Measurements from ENCODE around the gene ARMC2. TPM values are rescaled to one million over a fixed set of nuclear protein-coding genes. Genes with fewer than 3 reads are reported as not detected.

Gene ARMC2
- total RNA-seq, 1 donor from 2014 or later: 2.9 TPM

DNA sequence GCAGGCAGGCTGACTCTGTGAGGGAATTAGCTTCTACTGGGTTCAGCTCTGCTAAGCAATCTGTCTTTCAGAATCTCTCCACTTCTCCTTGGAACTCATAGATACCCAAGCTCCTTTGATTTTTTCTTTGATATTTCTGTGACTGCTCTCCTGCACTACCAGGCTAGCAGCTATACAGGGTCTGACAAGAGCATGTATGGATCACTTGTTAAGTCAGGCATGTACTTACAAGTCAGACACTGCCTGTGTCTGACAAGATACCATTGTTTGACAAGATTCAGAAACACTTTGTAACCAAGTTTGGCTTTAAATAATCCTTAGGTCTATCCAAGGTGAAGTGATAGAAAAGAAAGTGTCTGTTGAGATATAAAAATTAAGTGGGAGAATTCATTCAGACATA lies 167.0 kb downstream of the ARMC2 start:
- H3K27me3 Mint-ChIP-seq (ENCODE audit: insufficient read depth, low read depth): no peaks in the 10 kb centered on the region
- TF ChIP-seq EZH2phosphoT487 (IDR thresholded peaks at IDR 0.05): no peak
- TF ChIP-seq, protein P1, sequence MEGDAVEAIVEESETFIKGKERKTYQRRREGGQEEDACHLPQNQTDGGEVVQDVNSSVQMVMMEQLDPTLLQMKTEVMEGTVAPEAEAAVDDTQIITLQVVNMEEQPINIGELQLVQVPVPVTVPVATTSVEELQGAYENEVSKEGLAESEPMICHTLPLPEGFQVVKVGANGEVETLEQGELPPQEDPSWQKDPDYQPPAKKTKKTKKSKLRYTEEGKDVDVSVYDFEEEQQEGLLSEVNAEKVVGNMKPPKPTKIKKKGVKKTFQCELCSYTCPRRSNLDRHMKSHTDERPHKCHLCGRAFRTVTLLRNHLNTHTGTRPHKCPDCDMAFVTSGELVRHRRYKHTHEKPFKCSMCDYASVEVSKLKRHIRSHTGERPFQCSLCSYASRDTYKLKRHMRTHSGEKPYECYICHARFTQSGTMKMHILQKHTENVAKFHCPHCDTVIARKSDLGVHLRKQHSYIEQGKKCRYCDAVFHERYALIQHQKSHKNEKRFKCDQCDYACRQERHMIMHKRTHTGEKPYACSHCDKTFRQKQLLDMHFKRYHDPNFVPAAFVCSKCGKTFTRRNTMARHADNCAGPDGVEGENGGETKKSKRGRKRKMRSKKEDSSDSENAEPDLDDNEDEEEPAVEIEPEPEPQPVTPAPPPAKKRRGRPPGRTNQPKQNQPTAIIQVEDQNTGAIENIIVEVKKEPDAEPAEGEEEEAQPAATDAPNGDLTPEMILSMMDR (IDR thresholded peaks at IDR 0.05): no peak
- TF ChIP-seq EZH2 (IDR thresholded peaks at IDR 0.05): no peak
- no peaks in the 10 kb centered on the region for H3K36me3 ChIP-seq
- DNase-seq (ENCODE audit: low spot score): no peak
- no peaks in the 10 kb centered on the region for H3K36me3 Mint-ChIP-seq
- peaks cover 12% of the 10 kb centered on the region for H3K4me1 Mint-ChIP-seq
- no peak overlapping the region for H2AFZ ChIP-seq (replicated peaks)
- no peaks in the 10 kb centered on the region for H4K20me1 ChIP-seq (ENCODE audit: low read depth)
- H3K79me2 ChIP-seq (ENCODE audit: low read depth): no peaks in the 10 kb centered on the region
- no peaks in the 10 kb centered on the region for H3F3A ChIP-seq (ENCODE audit: low read depth)
- no peak overlapping the region for H3K4me3 ChIP-seq
- no peaks in the 10 kb centered on the region for H3K27me3 ChIP-seq
- no peaks in the 10 kb centered on the region for H3K9me3 Mint-ChIP-seq
- no peak overlapping the region for H3K9ac ChIP-seq
- no peak overlapping the region for H3K27ac ChIP-seq
- no peaks in the 10 kb centered on the region for H3K9me3 ChIP-seq (ENCODE audit: low read depth)
- H3K4me2 ChIP-seq: no peak overlapping the region
- H3K4me1 ChIP-seq: peaks cover 6% of the 10 kb centered on the region
- no peak overlapping the region for H3K27ac Mint-ChIP-seq
- no peak overlapping the region for H3K4me3 Mint-ChIP-seq

DNA sequence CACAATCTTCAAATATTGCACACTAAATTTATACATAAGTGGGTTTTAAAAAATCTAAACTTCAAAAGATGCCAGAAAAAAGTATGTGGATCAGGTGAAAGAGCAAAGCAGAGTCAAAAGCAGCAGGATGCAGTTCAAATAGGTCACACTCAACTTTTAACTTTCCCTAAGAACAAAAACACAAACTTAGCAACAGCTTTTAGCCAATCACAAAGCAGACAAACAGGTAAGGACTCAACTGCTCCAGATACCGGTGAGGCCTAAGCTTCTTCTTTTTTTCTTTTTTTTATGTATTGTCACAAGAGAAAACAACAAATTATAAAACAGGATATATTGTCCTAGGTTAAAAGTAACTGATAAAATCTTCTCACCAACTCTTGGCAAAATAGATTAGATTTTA lies 171.7 kb downstream of the ARMC2 start:
- no peak overlapping the region for H3K27ac ChIP-seq
- no peak overlapping the region for H3K27ac Mint-ChIP-seq
- TF ChIP-seq, protein P1 (IDR thresholded peaks at IDR 0.05): no peak
- TF ChIP-seq EZH2 (IDR thresholded peaks at IDR 0.05): no peak
- TF ChIP-seq EZH2phosphoT487 (IDR thresholded peaks at IDR 0.05): no peak
- no peak for DNase-seq (ENCODE audit: low spot score)
- H3K27me3 Mint-ChIP-seq (ENCODE audit: insufficient read depth, low read depth): no peaks in the 10 kb centered on the region
- H3K36me3 Mint-ChIP-seq: no peaks in the 10 kb centered on the region
- H3K79me2 ChIP-seq (ENCODE audit: low read depth): no peaks in the 10 kb centered on the region
- H3K9ac ChIP-seq: no peak overlapping the region
- no peaks in the 10 kb centered on the region for H3K9me3 Mint-ChIP-seq
- peaks cover 8% of the 10 kb centered on the region for H3K4me1 ChIP-seq
- no peak overlapping the region for H3K4me2 ChIP-seq
- no peak overlapping the region for H3K4me3 ChIP-seq
- peaks cover 12% of the 10 kb centered on the region for H3K4me1 Mint-ChIP-seq
- no peaks in the 10 kb centered on the region for H3K36me3 ChIP-seq
- no peaks in the 10 kb centered on the region for H3K27me3 ChIP-seq
- no peaks in the 10 kb centered on the region for H3K9me3 ChIP-seq (ENCODE audit: low read depth)
- H4K20me1 ChIP-seq (ENCODE audit: low read depth): no peaks in the 10 kb centered on the region
- no peak overlapping the region for H2AFZ ChIP-seq (replicated peaks)
- no peak overlapping the region for H3K4me3 Mint-ChIP-seq
- no peaks in the 10 kb centered on the region for H3F3A ChIP-seq (ENCODE audit: low read depth)

DNA sequence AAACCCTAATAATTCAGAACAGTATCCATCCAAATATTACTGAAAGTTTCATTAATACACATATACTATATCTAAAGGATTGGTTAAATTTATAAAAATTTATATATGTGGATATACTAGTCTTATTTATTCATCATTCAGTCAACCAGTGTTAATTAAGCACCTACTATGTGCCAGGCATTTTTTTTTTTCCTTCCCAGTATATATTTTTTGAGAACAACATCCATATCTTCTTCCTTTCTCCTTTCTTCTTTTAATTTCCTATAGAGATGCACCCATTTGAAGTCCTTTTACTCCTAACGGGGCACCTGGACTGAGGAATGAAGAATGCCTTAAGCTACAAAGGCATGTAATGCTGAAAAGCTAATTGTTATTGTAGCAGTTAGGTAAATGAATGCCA lies 173.6 kb downstream of the ARMC2 start:
- no peak overlapping the region for H3K4me3 Mint-ChIP-seq
- Histone ChIP-seq H4K20me1 (ENCODE audit: low read depth) (no peaks in the 10 kb centered on the region), H3K27me3 (no peaks in the 10 kb centered on the region), H3K4me3 (no peak overlapping the region), H2AFZ (replicated peaks) (no peak overlapping the region), H3K36me3 (no peaks in the 10 kb centered on the region), H3K27ac (no peak overlapping the region), H3K79me2 (ENCODE audit: low read depth) (no peaks in the 10 kb centered on the region), H3F3A (ENCODE audit: low read depth) (no peaks in the 10 kb centered on the region), H3K9me3 (ENCODE audit: low read depth) (no peaks in the 10 kb centered on the region), H3K4me2 (no peak overlapping the region), H3K4me1 (peaks cover 8% of the 10 kb centered on the region), H3K9ac (no peak overlapping the region)
- H3K4me1 Mint-ChIP-seq: no peaks in the 10 kb centered on the region
- no peak for TF ChIP-seq EZH2 (IDR thresholded peaks at IDR 0.05)
- TF ChIP-seq, protein P1 (IDR thresholded peaks at IDR 0.05): no peak
- no peak for TF ChIP-seq EZH2phosphoT487 (IDR thresholded peaks at IDR 0.05)
- no peak for DNase-seq (ENCODE audit: low spot score)
- no peak overlapping the region for H3K27ac Mint-ChIP-seq
- no peaks in the 10 kb centered on the region for H3K36me3 Mint-ChIP-seq
- no peaks in the 10 kb centered on the region for H3K27me3 Mint-ChIP-seq (ENCODE audit: insufficient read depth, low read depth)
- peaks cover 3% of the 10 kb centered on the region for H3K9me3 Mint-ChIP-seq
